DOHH2 (cell line): Measurements from ENCODE around the gene PPP2CA.

Experiments
- CTCF ChIP-seq: fragments of 200-600 bp; sonication (generic); IDR thresholded peaks from one replicate; pipeline ENCODE4 v1.5.1; 2014; ENCODE audit warnings: antibody characterized with exemption, mild to moderate bottlenecking, low read depth, low read length; ENCODE audit not compliant: poor library complexity, severe bottlenecking
- EZH2phosphoT487 ChIP-seq: fragments of 200-600 bp; sonication (generic); IDR thresholded peaks from 2 replicates; pipeline ENCODE4 v1.6.1; 2017; ENCODE audit warnings: borderline replicate concordance, mild to moderate bottlenecking, antibody characterized with exemption, low read length, moderate library complexity, mixed read lengths

GRCh38 chr5:134248256-134248655 is 22.4 kb upstream of the PPP2CA start:
- no peak for TF ChIP-seq CTCF
- TF ChIP-seq EZH2phosphoT487: no peak
